ENCODE measurements around the gene GABARAPL2.
A peak's percentile ranks its signal among the peaks of the same experiment; 100 is the strongest.

GABARAPL2 gene

GRCh38 chr16:75566758-75567255, 628 bp downstream of the GABARAPL2 start (continued):
- TF ChIP-seq REST (tag by site-specific recombination; IDR thresholded peaks at IDR 0.05) (peak; percentile 80), ZSCAN23 (tag by site-specific recombination; IDR thresholded peaks at IDR 0.05) (no peak), GLI4 (tag by site-specific recombination; IDR thresholded peaks at IDR 0.05) (no peak), ZNF2 (tag by site-specific recombination; IDR thresholded peaks at IDR 0.05) (no peak), ZNF16 (tag by site-specific recombination; IDR thresholded peaks at IDR 0.05; ENCODE audit: low read depth) (no peak), ZNF394 (tag by site-specific recombination; IDR thresholded peaks at IDR 0.05; ENCODE audit: borderline replicate concordance) (0 out of 2 replicates have a peak, but pooled peaks have one; percentile 1), AEBP2 (tag by site-specific recombination; IDR thresholded peaks at IDR 0.05; ENCODE audit: borderline replicate concordance) (no peak), ZNF777 (tag by site-specific recombination; IDR thresholded peaks at IDR 0.05; ENCODE audit: borderline replicate concordance) (0 out of 2 replicates have a peak, but pooled peaks have one; percentile 0), SALL2 (tag by site-specific recombination; IDR thresholded peaks at IDR 0.05; ENCODE audit: borderline replicate concordance) (no peak), ZNF549 (tag by site-specific recombination; IDR thresholded peaks at IDR 0.05) (no peak), SCRT2 (tag by site-specific recombination; IDR thresholded peaks at IDR 0.05) (peak; percentile 96), GLIS1 (tag by site-specific recombination; IDR thresholded peaks at IDR 0.05) (no peak), ZNF366 (tag by site-specific recombination; conservative IDR thresholded peaks at IDR 0.05) (no peak), ZNF37A (tag by site-specific recombination; IDR thresholded peaks at IDR 0.05) (no peak), ZBTB48 (tag by site-specific recombination; IDR thresholded peaks at IDR 0.05) (no peak), ZNF350 (tag by site-specific recombination; IDR thresholded peaks at IDR 0.05) (no peak), ZBTB49 (tag by site-specific recombination; IDR thresholded peaks at IDR 0.05; ENCODE audit: low read depth) (no peak), SCRT1 (tag by site-specific recombination; IDR thresholded peaks at IDR 0.05; ENCODE audit: borderline replicate concordance) (peak; percentile 71)
- TF ChIP-seq, protein P1, sequence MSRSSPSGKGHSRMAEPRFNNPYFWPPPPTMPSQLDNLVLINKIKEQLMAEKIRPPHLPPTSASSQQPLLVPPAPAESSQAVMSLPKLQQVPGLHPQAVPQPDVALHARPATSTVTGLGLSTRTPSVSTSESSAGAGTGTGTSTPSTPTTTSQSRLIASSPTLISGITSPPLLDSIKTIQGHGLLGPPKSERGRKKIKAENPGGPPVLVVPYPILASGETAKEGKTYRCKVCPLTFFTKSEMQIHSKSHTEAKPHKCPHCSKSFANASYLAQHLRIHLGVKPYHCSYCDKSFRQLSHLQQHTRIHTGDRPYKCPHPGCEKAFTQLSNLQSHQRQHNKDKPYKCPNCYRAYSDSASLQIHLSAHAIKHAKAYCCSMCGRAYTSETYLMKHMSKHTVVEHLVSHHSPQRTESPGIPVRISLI (tag by site-specific recombination; IDR thresholded peaks at IDR 0.05): no peak
- TF ChIP-seq, protein P2, sequence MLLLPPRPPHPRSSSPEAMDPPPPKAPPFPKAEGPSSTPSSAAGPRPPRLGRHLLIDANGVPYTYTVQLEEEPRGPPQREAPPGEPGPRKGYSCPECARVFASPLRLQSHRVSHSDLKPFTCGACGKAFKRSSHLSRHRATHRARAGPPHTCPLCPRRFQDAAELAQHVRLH (tag by site-specific recombination; IDR thresholded peaks at IDR 0.05): no peak

Data from HEK293 (cell line).